GM21825 (cell line): ENCODE measurements around the gene RAB6A.
"Not testable (repeated sequence)": the region's sequence is repeated elsewhere in the genome, so short reads cannot be mapped to it uniquely, and the experiment has no call there.

Experiments used
- ATAC-seq: cut with Tn5 transposase; IDR thresholded peaks from one replicate; pipeline ENCODE4 v1.9.1; 2021; ENCODE audit warnings: mild to moderate bottlenecking, moderate library complexity; ENCODE audit not compliant: unreplicated experiment

The RAB6A gene

GRCh38 chr11:73729594-73730206, 31.2 kb downstream of the RAB6A start:
- ATAC-seq = no peak

GRCh38 chr11:73728000-73728399, 32.9 kb downstream of the RAB6A start:
- ATAC-seq = no peak

DNA sequence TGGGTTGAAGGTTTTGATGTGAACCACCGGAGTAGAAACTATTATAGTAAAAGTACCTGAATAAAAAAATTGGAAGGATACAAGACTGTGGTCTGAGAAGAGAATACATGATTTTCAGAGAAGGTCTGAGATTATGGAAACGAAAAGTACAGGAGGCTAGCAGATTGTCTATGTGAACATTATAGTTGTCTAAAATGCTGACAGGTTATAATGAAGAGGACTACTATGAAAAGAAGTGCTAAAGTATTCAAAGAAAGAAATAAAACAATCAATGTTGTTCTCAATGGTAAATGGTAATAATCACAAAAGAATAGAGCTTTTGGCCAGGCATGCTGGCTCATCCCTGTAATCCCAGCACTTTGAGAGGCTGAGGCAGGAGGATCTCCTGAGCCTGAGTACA, 34.0 kb downstream of the RAB6A start:
- no peak for ATAC-seq

- no peak for ATAC-seq
Observed at GRCh38 chr11:73717136-73717535, 43.7 kb downstream of the RAB6A start.

- no peak for ATAC-seq
Observed at GRCh38 chr11:73716153-73717056, 44.5 kb downstream of the RAB6A start.

- ATAC-seq = no peak
Observed at GRCh38 chr11:73715541-73715940, 45.3 kb downstream of the RAB6A start.

GRCh38 chr11:73710964-73711363, 49.9 kb downstream of the RAB6A start:
- no peak for ATAC-seq

- ATAC-seq = no peak
Observed at GRCh38 chr11:73705053-73705452, 55.8 kb downstream of the RAB6A start.

- ATAC-seq = no peak
Observed at GRCh38 chr11:73693899-73694525, 66.9 kb downstream of the RAB6A start.

- ATAC-seq = no peak
Observed at GRCh38 chr11:73680687-73681086, 80.2 kb downstream of the RAB6A start.

DNA sequence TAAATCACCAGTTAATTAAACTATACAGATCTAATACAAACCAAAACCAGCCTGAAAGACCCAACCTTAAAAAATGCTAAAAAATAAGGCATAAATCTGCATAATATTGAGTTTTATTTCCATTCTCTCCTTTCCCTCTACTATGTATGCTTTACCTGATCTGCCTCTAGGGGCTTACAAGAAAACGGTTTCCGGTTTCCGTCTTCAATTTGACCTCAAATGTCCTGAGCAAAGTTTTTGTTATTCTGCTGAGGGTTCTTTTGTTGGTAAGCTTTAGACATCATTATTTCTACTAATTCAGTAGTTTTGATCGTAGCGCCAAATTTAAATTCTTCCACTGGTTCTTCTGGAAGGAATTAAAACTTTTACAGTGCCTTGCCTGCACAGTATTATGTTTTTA, 84.3 kb downstream of the RAB6A start:
- ATAC-seq = not testable (repeated sequence)

GRCh38 chr11:73671701-73672100, 89.2 kb downstream of the RAB6A start:
- no peak for ATAC-seq

DNA sequence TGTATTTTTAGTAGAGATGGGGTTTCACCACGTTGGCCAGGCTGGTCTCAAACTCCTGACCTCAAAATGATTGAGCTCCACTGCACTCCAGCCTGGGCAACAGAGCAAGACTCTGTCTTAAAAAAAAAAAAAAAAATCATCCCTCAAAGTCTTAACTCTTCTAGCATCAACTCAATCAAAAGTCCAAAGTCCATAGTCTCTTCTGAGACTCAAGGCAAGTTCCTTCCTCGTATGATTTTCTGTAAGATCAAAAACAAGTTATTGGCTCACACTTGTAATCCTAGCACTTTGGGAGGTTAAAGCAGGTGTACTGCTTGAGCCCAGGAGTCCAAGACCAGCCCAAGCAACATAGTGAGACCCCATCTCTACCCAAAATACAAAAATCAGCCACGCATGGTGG, 90.1 kb downstream of the RAB6A start:
- no peak for ATAC-seq

DNA sequence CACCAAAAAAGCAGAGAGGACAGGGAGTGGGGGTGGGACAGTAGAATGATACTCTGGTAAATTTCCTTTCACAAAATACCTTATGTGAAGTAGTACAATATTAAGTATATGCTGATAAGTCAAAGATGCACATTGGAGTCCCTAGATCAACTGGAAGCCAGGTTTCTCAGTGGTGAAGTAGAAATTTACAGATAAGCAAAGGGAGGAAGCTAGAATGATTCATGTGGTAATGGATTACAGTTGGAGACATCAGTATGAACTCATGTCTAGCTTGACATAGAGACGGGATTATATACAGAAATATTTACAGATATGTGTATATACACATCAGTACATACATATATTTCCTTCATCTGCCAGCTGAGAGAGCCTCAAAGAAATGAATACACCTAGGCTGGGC, 93.0 kb downstream of the RAB6A start:
- no peak for ATAC-seq

GRCh38 chr11:73664877-73665276, 96.0 kb downstream of the RAB6A start:
- no peak for ATAC-seq

GRCh38 chr11:73663604-73664495, 97.0 kb downstream of the RAB6A start:
- ATAC-seq = no peak

DNA sequence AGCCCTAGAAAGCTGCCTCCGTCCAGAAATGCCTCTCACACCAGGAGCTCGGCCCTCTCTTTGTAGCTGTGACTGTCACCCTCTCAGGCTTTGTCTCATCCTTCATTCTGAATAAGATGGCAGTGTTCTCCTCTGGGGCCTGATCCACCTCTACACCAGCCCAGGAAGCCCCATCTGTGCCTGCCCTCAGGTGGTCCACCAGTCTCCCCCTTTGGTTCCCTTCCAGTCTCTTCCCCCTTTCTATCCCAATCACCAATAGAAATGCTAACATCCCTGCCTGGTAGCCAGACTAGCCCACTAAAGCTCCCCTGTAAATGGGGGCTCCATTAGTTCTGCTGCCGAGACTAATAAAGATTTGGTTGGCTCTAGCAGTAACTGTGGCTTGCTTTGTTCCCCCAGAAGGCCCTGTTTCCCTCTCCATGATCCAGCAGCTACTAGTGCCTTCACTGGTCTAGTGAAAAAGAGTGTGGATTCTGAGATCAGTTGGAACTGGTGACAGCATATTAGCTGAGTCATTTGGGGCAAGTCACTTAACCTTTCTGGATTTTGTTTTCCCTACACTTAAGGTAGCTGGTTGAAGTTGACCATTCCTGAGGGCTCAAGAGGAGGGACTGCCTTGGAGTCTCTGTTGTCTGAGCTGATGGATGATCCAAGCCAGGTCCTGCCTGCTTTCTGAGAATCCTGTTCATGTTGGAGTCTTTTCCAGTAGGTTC, 98.3 kb downstream of the RAB6A start:
- ATAC-seq = no peak

GRCh38 chr11:73661035-73661628, 99.7 kb downstream of the RAB6A start:
- peak; percentile 70 for ATAC-seq

DNA sequence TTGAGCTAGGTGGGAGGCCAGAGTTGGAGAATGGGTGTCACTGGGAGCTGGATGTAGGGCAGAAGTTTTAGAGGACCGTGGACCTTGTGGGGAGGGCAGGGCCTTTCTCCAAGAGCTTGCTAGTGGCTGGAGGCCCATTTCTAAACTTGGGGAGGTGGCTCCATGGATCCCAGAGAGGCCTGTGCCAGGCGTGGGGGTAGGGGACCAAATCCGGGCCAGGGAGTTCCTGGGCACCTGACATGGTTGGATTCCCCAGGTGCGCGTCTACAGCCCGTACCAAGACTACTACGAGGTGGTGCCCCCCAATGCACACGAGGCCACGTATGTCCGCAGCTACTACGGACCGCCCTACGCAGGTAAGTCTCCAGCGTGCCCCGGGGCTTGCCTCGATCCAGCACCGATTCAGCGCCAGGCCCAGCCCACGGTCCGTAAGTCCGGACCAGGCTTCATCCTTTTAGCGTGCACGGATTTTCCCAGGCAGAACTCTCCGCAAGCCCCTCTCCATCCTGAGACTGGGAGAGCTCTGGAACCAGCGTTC, 100.3 kb downstream of the RAB6A start:
- no peak for ATAC-seq

DNA sequence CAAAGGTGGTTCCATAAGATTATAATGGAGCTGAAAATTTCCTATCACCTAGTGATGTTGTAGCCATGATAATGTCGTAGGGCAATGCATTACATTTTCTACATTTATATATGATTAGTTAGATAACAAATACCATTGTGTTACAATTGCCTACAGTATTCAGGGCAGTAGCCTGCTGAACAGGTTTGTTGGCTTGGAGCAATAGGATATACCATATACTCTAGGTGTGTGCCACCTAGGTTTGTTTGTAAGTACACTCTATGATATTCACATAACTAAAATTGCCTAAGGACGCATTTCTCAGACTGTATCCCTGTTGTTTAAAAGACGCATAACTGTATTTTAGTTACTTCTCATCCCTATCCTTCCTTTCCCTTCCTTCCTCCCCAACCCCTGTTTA, 100.9 kb downstream of the RAB6A start:
- ATAC-seq = no peak
